ENCODE data around the gene UNC45A.
A peak's percentile ranks its signal among the peaks of the same experiment; 100 is the strongest.

The UNC45A gene

DNA sequence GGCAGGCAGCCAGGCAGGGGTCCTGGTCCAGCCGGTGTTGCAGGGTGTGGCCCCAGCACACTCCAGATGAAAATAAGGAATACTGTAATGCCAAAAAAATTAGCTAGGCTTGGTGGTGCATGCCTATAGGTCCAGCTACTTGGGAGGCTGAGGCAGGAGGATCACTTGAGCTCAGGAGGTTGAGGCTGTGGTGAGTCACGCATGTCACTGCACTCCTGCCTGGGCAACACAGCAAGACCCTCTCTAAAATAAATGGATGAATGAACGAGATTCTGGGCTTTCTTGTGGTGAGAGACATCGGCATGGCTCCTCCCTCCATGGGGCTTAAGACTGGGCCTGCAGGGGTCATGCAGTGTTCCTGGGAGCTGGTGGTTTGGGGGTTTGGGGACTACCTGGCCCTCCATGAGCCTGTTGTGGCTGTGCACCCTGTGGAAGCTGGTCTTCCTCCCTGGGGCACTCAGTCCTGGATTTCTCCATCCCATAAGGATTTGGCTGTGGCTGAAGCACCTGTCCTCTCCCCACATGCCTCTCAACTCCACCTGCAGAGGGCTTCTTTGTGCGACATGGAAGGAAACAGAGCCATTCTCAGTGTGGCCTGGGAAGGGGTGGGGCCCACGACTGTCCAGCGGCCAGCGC lies 12.0 kb downstream of the UNC45A start:
- no peak for DNase-seq

DNA sequence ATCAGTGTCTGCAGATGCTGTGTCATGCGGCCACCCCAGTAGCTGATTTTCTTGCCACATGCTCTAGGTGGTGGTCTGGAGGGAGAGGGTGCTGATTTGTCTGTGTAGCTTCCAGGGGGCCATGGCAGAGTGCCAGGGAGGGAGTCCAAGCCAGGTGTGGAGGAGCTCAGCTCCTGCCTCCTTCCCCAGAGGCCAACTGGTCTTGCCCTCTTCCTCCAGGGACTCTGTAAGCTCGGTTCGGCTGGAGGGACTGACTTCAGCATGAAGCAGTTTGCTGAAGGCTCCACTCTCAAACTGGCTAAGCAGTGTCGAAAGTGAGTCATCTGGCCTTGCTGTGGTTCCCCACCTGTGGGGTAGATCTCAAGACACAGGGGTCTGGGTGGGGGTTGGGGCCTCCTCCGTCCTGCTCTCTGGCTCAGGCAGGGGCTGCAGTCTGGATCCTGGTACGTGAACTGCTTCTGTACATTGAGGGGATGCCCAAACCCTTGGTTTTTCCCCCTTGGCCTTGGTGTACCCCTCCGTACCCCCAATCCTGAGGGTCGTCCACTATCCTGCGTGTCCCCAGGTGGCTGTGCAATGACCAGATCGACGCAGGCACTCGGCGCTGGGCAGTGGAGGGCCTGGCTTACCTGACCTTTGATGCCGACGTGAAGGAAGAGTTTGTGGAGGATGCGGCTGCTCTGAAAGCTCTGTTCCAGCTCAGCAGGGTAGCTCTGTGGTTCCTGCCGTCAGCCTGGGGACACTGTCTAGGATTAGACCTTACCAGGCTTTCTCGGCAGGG lies 12.7 kb downstream of the UNC45A start:
- no peak for DNase-seq

- DNase-seq, result no peak
Observed at GRCh38 chr15:90948506-90948905, 13.4 kb downstream of the UNC45A start.

- no peak for DNase-seq
Observed at GRCh38 chr15:90949979-90950675, 15.0 kb downstream of the UNC45A start.

DNA sequence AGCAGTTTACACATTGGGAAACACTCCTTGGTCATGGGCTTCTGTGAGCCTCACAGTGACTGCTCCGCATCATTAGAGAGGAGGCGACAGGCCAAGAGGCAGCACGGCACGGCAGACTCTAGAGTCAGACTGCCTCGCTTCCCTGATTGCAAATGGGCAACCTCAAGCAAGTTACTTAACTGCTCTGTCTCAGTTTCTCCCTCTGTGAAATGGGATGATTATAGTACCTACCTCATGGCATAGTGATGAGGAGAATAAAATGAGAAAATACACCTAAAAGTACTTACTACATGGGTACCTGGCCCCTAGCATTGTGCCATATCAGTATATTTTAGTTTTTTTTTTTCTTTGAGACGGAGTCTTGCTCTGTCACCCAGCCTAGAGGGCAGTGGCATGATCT lies 15.6 kb downstream of the UNC45A start:
- no peak for DNase-seq

- DNase-seq, result no peak
Observed at GRCh38 chr15:90952901-90953677, 18.0 kb downstream of the UNC45A start.

GRCh38 chr15:90953947-90954711 lies 19.0 kb downstream of the UNC45A start:
- DNase-seq, result no peak

- peak; percentile 83 to 84 for DNase-seq
Observed at GRCh38 chr15:90954712-90955623, 19.9 kb downstream of the UNC45A start, which contains the start of gene RCCD1. Gene RCCD1, plus strand, starts transcription at chr15:90954884. Its CDS starts 1,851 bp downstream, at chr15:90956735.

DNA sequence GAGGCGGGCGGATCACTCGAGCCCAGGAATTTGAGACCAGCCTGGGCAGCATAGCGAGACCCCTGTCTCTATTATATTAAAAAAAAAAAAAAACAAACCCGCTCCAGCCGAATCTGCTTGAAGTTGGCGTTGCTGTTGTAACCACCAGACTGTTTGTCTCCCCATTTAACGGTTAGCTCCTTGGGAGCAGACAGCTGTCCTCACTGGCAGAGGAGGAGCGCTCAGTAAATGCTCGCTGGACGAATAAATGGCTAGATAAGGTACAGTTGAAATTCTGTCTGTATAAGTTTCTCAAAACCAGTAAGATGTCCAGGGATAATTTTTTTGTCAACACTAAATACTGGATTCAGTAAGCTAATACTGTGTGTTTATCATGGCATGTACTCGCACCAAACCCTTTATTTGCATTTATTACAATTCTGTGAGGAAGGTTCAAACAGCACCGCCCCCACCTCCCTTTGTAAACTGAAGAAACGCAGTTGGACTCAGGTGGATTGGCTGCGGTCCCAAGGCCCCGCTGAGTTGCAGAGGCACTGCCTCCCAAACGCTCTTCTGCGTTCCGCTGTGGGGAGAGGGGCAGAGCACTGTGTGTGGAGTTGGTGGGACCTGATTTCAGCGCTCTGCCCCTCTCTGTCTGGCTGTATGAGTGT lies 20.7 kb downstream of the UNC45A start:
- no peak for DNase-seq

DNA sequence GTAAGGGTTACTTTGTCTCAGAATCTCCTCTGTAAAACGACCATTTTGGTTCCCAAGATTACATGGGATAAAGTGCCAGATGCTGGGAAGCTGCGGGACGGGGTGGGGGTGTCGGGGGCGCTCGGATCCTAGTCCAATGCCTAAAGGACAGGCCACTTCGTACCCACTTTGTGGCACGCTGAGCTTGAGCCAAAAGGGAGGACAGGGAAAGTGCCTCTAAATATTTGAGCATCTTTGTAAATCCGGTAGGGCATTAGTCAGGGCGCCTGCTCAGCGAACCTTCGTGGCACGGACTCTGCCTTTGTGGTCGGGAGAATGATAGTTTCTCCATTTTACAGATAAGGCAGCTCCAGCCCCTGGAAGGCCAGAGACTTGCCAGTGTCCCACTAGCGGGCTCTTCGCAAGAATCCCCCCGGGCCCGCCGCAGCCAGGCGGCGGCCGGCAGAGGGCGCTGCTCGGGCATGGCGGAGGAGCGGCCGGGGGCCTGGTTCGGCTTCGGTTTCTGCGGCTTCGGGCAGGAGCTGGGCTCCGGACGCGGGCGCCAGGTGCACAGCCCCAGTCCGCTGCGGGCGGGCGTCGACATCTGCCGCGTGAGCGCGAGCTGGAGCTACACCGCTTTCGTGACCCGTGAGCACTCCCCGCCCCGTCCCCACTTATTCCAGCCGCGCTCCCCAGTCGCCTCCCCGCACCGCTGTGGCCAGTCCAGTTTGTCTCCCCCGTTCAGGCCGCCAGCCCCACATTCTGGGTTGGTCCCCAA lies 21.4 kb downstream of the UNC45A start:
- DNase-seq, result peak; percentile 65 to 73

DNA sequence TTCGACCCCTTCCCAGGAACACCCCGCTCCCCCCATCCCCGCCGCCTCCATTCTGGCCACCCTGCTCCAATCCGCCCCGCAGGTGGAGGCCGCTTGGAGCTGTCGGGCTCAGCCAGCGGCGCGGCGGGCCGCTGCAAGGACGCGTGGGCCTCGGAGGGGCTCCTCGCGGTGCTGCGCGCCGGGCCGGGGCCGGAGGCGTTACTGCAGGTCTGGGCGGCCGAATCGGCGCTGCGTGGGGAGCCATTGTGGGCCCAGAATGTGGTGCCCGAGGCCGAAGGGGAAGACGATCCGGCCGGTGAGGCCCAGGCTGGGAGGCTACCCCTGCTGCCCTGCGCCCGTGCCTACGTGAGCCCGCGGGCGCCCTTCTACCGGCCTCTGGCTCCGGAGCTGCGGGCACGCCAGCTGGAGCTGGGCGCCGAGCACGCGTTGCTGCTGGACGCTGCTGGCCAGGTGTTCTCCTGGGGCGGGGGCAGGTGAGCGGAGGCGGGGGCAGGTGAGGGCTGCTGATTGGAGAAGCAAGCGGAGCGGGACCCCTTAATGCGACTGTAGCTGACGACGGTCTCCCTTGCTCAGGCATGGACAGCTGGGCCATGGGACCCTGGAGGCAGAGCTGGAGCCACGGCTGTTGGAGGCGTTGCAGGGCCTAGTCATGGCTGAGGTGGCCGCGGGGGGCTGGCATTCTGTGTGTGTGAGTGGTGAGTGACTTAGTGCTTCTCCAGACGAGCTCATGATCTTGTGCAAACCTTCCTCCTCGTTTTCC lies 22.1 kb downstream of the UNC45A start:
- DNase-seq, result no peak

DNA sequence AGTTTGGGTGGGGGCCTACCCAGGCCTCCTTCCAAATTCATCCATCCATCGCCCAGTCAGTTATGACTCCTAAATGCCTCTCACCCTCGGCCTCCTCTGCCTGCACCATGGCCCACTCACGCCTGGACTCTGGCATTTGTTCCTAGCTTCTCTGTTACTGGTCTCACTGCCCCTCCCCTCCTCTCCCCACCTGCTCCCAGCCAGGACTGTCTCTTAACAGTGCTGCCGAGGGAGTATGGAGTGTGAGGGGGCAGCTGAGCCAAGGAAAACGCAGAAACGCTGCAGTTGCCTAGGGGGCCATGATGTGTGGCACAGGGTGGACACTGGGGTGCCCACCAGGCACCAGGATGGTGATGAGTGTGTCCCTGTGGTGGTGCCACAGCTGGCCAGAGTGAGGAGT lies 22.7 kb downstream of the UNC45A start:
- no peak for DNase-seq

DNA sequence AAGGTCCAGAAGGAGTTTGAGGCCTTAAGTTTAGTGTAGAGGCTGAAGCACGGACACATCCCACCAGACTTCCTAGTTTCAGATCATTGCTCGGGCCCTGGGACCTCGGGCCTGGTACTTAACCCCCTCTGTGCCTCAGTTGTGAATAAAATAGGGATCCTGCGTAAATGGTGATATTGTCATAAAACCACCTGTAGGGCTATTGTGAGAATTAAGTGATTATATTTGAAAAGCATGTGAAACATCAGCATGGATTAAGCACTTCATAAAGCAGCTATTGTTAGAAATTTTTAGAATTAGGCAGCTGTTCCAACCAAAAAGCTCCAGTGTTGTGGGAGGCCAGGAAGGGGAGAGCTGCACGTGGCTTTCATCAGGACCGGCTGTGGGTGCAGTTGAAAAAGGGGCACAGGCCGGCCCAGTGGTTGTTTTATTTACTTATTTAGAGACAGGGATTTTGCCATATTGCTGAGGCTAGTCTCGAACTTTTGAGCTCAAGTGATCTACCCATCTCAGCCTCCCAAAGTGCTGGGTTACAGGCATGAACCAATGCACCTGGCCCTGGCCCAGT lies 24.0 kb downstream of the UNC45A start:
- DNase-seq, result no peak

DNA sequence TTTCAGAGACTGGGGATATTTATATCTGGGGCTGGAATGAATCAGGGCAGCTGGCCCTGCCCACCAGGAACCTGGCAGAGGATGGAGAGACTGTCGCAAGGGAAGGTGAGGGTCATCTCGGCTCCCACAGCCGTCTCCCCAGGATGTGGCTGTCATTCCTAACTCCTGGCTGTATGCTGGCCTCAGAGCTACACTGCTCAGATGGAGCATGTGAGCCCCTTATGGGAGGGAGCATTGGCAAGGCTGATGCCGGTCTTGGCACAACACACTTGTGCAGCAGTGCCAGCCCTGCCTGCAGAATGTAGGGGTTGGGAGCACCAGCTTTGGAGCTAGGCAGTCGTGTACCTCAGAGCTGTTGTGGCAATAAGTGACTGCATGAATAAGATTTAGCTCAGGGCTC lies 24.8 kb downstream of the UNC45A start:
- DNase-seq, result no peak

DNA sequence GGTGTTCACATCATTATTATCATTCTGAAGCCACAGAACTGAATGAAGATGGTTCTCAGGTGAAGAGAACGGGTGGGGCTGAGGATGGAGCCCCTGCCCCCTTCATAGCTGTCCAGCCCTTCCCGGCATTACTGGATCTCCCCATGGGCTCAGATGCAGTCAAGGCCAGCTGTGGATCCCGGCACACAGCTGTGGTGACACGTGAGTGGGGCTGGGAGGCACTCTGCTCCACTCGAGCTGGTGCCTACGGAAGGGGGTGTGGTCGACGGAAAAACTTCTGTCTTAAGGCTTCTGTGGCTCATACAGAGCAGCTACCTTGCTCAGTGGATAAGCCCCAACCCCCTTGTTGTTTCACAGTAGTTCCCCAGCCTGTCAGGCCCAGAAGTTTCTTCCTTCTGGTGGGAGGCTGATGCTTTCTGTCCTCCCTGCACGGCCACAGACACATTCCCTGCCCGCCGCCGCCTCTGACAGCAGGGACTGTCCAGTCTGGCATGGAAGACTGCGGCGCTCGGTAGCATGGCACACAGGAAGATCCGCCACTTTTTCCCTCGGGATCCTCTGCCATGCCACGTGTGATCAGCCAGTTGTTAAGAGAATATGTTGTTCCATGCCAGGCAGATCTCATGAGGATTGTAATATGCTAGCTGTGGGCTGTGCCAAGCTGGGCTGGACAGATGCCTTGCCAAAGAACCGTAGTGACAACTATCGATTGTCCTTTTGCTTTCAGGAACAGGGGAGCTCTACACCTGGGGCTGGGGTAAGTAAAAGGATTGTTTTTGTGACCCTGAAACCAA lies 25.4 kb downstream of the UNC45A start:
- DNase-seq, result no peak

GRCh38 chr15:90962021-90962420 lies 26.9 kb downstream of the UNC45A start:
- DNase-seq, result no peak

GRCh38 chr15:90966262-90966661 lies 31.2 kb downstream of the UNC45A start:
- no peak for DNase-seq

- DNase-seq, result no peak
Observed at GRCh38 chr15:90967206-90967605, 32.1 kb downstream of the UNC45A start.
